GM19395 (cell line): ENCODE data around the gene TOM1L2.

Source experiments
- ATAC-seq: cut with Tn5 transposase; IDR thresholded peaks from one replicate; pipeline ENCODE4 v1.9.1; 2021; ENCODE audit warnings: mild to moderate bottlenecking, moderate library complexity; ENCODE audit not compliant: unreplicated experiment

TOM1L2 gene

DNA sequence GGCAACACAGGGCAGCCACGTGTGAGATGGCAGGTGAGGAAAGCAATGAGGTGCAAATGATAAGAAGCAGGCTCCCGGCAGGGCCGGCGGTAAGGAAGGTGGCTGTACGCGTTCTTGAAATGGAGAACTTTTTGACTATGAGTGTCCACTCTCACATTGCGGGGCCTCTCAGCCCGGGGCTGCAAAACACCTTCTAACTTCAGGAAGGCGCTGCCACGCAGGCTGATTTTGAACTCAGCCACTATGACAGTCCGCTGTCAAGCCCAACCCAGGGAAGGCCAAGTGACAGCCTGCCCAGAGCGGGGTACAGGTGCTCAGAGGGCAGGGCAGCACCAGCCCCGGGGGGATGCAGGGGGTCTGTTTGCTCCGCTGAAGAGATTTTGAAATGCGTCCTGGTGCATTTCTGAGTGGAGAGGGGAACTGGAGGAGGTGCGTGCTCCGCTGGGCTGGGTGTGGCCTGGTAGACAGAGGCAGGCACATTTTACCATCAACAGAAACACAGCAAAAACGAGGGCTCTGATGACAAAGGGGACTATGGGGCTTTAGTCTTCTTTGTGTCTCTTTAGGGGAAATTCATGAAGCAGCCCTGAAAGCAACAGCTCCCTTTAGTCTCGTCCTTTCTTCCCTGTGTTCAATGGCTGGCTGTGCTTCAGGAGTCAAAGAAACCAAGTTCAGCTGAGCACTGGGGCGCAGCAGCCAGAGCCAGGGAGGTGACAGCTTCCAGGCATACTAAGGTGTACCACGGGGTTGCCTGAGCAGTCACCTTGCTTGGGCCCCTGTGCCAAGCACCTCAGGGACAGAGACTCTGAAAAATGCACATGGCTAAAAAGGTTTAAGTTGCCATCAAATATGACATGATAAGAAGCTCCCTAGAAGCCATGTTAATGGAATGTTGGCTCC lies 120.8 kb downstream of the TOM1L2 start:
- ATAC-seq: no peak

DNA sequence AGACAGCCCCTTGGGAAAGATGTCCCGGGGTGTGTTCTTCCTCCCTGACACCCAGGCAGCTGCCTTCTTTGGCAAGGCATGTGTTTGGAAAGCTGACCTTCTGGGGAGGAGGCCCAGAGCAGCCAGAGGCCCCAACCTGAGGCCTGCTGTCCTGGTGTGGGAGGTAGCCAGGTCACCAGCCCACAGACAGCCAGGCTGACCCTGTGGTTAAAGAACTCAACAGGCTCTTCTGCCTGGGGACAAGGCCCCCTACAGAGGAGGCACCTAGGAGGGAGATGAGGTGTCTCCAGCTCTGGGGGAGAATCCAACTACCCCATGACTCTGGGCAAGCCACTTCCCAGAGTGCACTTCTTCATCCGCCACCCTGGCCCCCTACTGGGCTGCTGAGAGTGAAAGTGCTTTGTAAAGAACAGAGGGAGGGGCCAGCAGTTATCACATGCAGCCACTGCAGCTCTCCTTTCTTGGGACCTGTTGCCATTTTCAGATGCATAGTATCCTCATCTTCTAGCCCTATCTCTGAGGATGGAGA lies 122.3 kb downstream of the TOM1L2 start:
- no peak for ATAC-seq

DNA sequence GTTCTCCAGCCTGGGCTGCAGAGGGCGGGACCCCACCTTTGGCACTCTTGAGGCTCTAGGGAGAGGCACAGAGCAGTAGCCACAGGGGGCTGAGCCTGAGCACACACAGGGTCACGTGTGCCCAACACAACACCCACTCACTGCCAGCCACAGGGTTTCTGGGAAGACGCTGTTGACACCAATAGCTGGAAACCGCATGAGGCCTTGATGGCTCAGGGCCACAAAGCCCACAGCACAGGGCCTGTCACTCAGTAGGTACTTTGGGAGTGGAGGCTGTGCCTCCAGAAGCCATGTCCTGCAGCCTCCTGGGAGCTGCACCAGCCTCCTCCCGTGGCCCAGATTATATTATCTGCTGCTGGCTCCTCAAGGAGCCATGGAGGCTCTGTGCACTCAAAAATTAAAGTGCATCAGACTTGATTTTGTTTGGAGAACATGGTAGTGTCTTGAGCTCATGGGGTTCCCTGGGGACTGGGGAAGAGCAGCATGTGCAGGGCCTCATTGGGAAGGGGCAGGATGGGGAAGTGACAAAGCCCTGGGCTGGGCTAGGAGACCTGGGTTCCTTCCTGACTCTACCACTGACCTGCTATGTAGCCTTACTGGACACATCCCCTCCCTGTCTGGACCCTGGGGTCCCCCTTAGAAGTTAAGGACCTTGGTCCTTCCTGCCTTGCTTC lies 122.9 kb downstream of the TOM1L2 start:
- no peak for ATAC-seq

- no peak for ATAC-seq
Measured at GRCh38 chr17:17848311-17849082, 123.7 kb downstream of the TOM1L2 start.

- no peak for ATAC-seq
Measured at GRCh38 chr17:17847726-17848125, 124.5 kb downstream of the TOM1L2 start.

DNA sequence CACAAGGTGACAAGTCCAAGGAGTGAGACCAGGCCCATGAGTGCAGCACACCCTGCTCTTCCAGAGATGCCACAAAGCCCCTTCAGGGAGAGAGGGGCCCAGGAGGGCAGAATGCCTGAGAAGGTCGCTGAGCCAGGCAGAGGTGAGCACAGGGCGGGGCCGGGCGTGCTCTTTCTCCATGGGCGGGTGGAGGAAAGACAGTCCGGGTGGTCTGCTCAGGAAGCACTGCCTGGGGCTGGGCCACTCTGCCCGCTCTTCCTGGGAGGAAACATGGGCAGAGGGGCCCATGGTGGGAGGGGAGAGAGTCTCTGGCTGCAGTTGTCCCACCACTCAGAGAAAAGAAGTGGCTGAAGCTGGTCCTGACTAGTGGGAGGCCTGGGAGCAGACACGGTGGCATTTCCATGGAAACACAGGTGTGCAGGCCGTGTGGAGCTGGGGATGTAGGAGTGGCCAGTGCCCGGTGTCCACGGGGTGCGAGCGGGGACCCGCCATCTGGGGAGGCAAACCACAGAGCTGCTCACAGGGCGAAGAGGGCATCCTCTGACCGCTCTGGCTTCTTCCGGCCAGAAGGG lies 125.0 kb downstream of the TOM1L2 start:
- ATAC-seq: no peak

- ATAC-seq: no peak
Measured at GRCh38 chr17:17846645-17847044, 125.6 kb downstream of the TOM1L2 start.

DNA sequence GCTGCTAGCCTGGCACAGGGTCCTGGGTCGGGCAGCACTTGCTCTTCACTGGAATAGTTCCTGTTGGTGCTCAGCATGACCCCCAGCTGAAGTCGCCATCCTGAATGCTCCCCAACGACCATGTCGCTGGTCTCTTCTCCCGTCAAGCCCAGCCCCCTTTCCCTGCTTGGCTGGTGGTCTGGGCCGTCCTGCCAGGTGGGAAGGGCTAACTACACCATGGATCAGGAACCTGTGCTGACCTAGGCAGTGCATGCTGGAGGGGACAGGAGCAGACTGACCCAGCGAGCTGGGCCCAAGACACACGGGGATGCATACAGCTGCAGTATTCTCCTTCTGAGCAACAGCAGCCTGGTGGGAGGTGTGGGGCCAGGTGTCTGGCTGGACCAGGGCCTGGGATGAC lies 126.2 kb downstream of the TOM1L2 start:
- ATAC-seq: no peak

GRCh38 chr17:17845046-17845775 lies 127.0 kb downstream of the TOM1L2 start:
- no peak for ATAC-seq

GRCh38 chr17:17844500-17844899 lies 127.7 kb downstream of the TOM1L2 start:
- ATAC-seq: no peak

DNA sequence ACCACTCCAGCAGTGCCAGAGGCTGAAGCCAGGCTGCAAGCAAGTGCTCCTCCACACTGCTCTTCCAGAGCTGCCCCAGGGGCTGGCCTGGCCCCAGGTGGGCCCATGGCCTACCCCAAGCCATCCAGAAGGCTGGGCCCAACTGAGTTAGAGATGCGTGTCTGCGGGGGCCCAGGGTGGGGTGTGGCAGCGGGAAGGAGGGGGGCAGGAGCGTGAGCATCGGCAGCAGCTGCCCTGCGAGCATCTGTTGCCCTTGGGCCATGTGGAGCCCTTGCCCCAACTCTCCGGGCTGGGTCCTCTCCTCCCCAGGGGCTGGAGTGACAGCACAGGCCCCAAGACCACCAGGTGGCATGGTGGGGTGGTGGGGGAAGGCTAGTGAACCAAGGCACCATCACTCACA lies 128.1 kb downstream of the TOM1L2 start:
- no peak for ATAC-seq

GRCh38 chr17:17843096-17843495 lies 129.1 kb downstream of the TOM1L2 start:
- ATAC-seq: no peak

DNA sequence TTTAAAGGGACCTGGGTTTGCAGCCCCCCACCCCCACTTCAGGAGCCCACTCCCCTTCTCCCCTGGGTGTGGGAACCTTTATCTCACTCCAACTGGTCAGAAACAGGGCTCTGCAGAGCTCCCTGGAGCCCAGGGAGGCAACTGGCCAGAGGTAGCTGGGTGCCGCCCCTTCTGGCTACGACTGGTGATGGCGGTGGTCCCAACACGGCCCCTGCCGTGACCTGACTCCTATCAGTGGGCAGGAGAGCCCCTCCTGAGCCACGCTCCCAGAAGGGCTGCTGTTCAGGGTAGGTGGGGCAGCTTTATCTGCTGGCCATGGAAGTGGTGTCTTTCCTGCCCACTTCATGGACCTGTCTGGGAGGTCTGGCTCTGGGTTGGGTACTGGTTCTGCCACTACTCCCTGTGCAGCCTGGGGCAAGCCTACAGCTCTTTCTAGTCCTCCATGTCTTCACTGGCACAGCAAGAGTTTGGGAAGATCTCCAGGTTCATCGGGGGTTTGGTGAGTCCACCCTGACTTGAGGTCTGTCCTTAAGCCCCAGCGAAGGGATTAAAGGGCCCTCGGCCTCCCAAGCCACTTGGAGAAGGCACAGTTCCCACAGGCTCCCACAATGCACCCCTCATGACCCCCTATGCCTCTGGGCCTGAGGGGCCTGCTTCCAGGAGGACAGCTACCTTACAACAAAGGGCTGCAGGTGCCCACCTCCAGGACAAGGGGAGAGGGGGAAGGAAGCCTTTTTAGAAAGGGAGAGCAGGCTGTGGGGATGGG lies 129.9 kb downstream of the TOM1L2 start:
- ATAC-seq: no peak

- ATAC-seq: no peak
Measured at GRCh38 chr17:17841601-17842025, 130.6 kb downstream of the TOM1L2 start.

- ATAC-seq: no peak
Measured at GRCh38 chr17:17840751-17841591, 131.2 kb downstream of the TOM1L2 start.

GRCh38 chr17:17839791-17840707 lies 132.2 kb downstream of the TOM1L2 start:
- ATAC-seq: peak; percentile 56
